OCI-LY7 (cell line): ENCODE data around the gene ADAM33.

Experiments used
- CTCF ChIP-seq: fragments of 200-600 bp; sonication (generic); conservative IDR thresholded peaks from 2 replicates; pipeline ENCODE4 v1.5.1; 2014; ENCODE audit warnings: mild to moderate bottlenecking, antibody characterized with exemption, low read length, moderate library complexity, mixed read lengths
- EZH2phosphoT487 ChIP-seq: fragments of 200-600 bp; sonication (generic); IDR thresholded peaks from 2 replicates; pipeline ENCODE4 v1.6.1; 2018; ENCODE audit warnings: low read depth, borderline replicate concordance, mild to moderate bottlenecking, mixed run types, antibody characterized with exemption, low read length, moderate library complexity, mixed read lengths

DNA sequence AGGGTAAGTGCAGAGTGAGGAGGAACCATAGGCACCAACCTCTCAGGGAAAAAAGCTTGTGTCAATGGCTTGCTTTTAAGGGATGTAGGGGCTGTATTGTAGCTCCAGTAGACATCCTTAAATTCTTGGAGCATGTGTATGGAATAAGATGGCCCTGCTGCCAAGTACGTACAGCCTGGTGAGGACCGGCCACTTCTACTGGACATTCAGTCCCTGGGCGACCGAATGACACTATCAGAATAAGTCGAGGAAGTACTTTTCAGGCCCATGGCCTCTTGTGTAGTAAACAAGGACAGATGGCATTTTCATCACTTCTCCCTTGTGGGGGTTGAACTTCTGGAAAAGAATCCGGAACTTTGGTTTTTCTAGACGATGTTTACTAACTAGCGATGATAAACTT lies 51.4 kb downstream of the ADAM33 start:
- no peak for TF ChIP-seq CTCF
- TF ChIP-seq EZH2phosphoT487: no peak
